SK-N-MC (cell line): ENCODE measurements around the gene LOXHD1.

Experiments used
- EZH2 ChIP-seq: fragments of 200-600 bp; sonication (generic); IDR thresholded peaks from one replicate; pipeline ENCODE4 v1.6.1; 2017; ENCODE audit warnings: antibody characterized with exemption
- POLR2AphosphoS5 ChIP-seq: IDR thresholded peaks from 2 replicates; pipeline ENCODE4 v1.6.1; 2012; ENCODE audit warnings: mild to moderate bottlenecking, low read depth, low read length, borderline replicate concordance

GRCh38 chr18:46447792-46448191 is 209.2 kb downstream of the LOXHD1 start:
- TF ChIP-seq POLR2AphosphoS5 (no peak), EZH2 (no peak)
